HepG2 (cell line): Measurements from ENCODE around the gene TBCE. TPM values are rescaled to one million over a fixed set of nuclear protein-coding genes. Genes with fewer than 3 reads are reported as not detected.

Experiments
- ATAC-seq: fragments of 200-7000 bp; cut with Tn5 transposase; 3 replicates; pipeline ENCODE4 v1.9.1; 2020; ENCODE audit warnings: mild to moderate bottlenecking, moderate library complexity
- BruUV-seq: library from RNA; stranded (reverse); fragments of 400-500 nt; replicated peaks from 2 replicates; lab custom pipeline; 2021; lab: Mats Ljungman, UMichigan
- CTCF ChIA-PET: fragments of 300-600 bp; formaldehyde crosslinking; extraction: SDS; loops from one replicate; lab custom pipeline; 2021; ENCODE audit warnings: low total read pairs, inconsistent platforms, low intra/inter-chr PET ratio; lab: Yijun Ruan, JAX
- POLR2A ChIA-PET: fragments of 350-600 bp; sonication (Branson Sonifier 250); formaldehyde crosslinking; loops from one replicate; lab custom pipeline; 2020; ENCODE audit warnings: antibody characterized with exemption, inconsistent platforms; lab: Yijun Ruan, JAX
- DNase-seq: peaks from one replicate; pipeline ENCODE4 v3.0.0-alpha.2; 2015; ENCODE audit warnings: low spot score
- FAIRE-seq: peaks from 3 replicates; lab custom pipeline; 2011; peaks lifted over from hg19 to GRCh38; lab: Jason Lieb, UNC
- H2AFZ ChIP-seq: one replicate; pipeline ENCODE4 v1.6.1; 2011; ENCODE audit warnings: low read length, inconsistent platforms
- H3K27ac ChIP-seq: fragments of 300-600 bp; 3 replicates; pipeline ENCODE4 v1.8.0; 2011; ENCODE audit warnings: mixed run types, mild to moderate bottlenecking, mixed read lengths, low read length, inconsistent platforms; ENCODE audit not compliant: insufficient read depth; ENCODE audit errors: extremely low read length
- H3K27me3 ChIP-seq, 2 experiments: fragments of 200-600 bp in 1 of 2; 2 replicates in 1 of 2; 3 replicates in 1 of 2; pipeline versions ENCODE4 v1.6.0 to v1.8.0; 2011; ENCODE audit warnings: low read length in 2 of 2, mild to moderate bottlenecking in 2 of 2, moderate library complexity in 2 of 2, inconsistent platforms in 1 of 2; ENCODE audit not compliant: insufficient read depth in 2 of 2, control insufficient read depth in 1 of 2
- H3K36me3 ChIP-seq, 2 experiments: fragments of 200-600 bp in 1 of 2; replicated peaks in 1 of 2; 2 replicates in 1 of 2; 3 replicates in 1 of 2; pipeline versions ENCODE4 v1.5.1 to v1.8.0; 2011; ENCODE audit warnings: low read length in 2 of 2, inconsistent platforms in 1 of 2; ENCODE audit not compliant: insufficient read depth in 2 of 2, control insufficient read depth in 1 of 2
- H3K4me1 ChIP-seq: 2 replicates; pipeline ENCODE4 v1.5.1; 2012; ENCODE audit warnings: low read length, inconsistent platforms; ENCODE audit not compliant: insufficient read depth
- H3K4me2 ChIP-seq: 2 replicates; pipeline ENCODE4 v1.6.0; 2011; ENCODE audit warnings: low read depth, low read length, inconsistent platforms
- H3K4me3 ChIP-seq, 3 experiments: fragments of 200-600 bp in 1 of 3; sonication (generic), shearing (Covaris generic) in 1 of 3; replicated peaks in 1 of 3; 2 replicates each; pipeline ENCODE4 v1.5.1; 2011 to 2016; ENCODE audit warnings: low read length in 3 of 3, inconsistent platforms in 2 of 3, low read depth in 2 of 3, mild to moderate bottlenecking in 2 of 3, control low read depth in 1 of 3, mixed read lengths in 1 of 3; ENCODE audit not compliant: insufficient read depth in 1 of 3
- H3K79me2 ChIP-seq: one replicate; pipeline ENCODE4 v1.6.1; 2011; ENCODE audit warnings: low read length, inconsistent platforms; ENCODE audit not compliant: insufficient read depth
- H3K9ac ChIP-seq: 2 replicates; pipeline ENCODE4 v1.6.0; 2011; ENCODE audit warnings: mild to moderate bottlenecking, low read depth, low read length, inconsistent platforms; ENCODE audit not compliant: insufficient read depth
- H3K9me3 ChIP-seq: 2 replicates; pipeline ENCODE4 v1.5.1; 2012; ENCODE audit warnings: mild to moderate bottlenecking, low read length
- H4K20me1 ChIP-seq: 2 replicates; pipeline ENCODE4 v1.6.0; 2011; ENCODE audit warnings: inconsistent platforms, mild to moderate bottlenecking, low read length, moderate library complexity; ENCODE audit not compliant: insufficient read depth
- CENPX ChIP-seq: sonication (generic); formaldehyde crosslinking; IDR thresholded peaks from 2 replicates; pipeline ENCODE4 v1.9.0; 2021; ENCODE audit warnings: mild to moderate bottlenecking, missing genetic modification reagents, moderate library complexity
- NR2F6 ChIP-seq, 2 experiments: IDR thresholded peaks; 2 replicates each; pipeline ENCODE4 v1.6.1; 2016; ENCODE audit warnings: antibody characterized with exemption in 1 of 2, mild to moderate bottlenecking in 1 of 2
- SMARCE1 ChIP-seq: fragments of 450-650 bp; IDR thresholded peaks from 2 replicates; pipeline ENCODE4 v1.6.1; 2017; ENCODE audit warnings: borderline replicate concordance
- ZBTB1 ChIP-seq: sonication (generic); formaldehyde crosslinking; IDR thresholded peaks from 2 replicates; pipeline ENCODE4 v1.4.0; 2020; ENCODE audit warnings: missing genetic modification reagents, borderline replicate concordance
- ZNF180 ChIP-seq: sonication (generic); formaldehyde crosslinking; IDR thresholded peaks from 2 replicates; pipeline ENCODE4 v1.4.0; 2020; ENCODE audit warnings: low read depth, missing genetic modification reagents, borderline replicate concordance
- ZNF572 ChIP-seq: sonication (generic); formaldehyde crosslinking; IDR thresholded peaks from 2 replicates; pipeline ENCODE4 v1.5.1; 2020; ENCODE audit warnings: mild to moderate bottlenecking, missing genetic modification reagents
- WGBS: methylation state at CpG from one replicate; pipeline ENCODE4 v1.1.6; 2017; ENCODE audit warnings: low lambda C conversion rate; 5-methylcytosine and 5-hydroxymethylcytosine counted together
- in situ Hi-C: cut with HindIII; loops from 2 replicates; pipeline ENCODE4 v1.10.0; 2017; ENCODE audit warnings: low pct_unique_long_range_greater_than_20kb; ENCODE audit not compliant: extremely low pct_ligation_motif_present
- intact Hi-C: fragments of 100-400 bp; cut with micrococcal nuclease; formaldehyde crosslinking; loops from one replicate; pipeline ENCODE4 v1.10.0; 2022; ENCODE audit not compliant: unreplicated experiment
- polyA plus RNA-seq, 8 experiments: library from polyadenylated mRNA; depleted of rRNA in 3 of 8; stranded (reverse) in 7 of 8; unstranded in 1 of 8; fragments of >200 nt; fragmentation: Illumina TruSeq in 4 of 8; extraction: Trizol in 4 of 8; gene quantifications; 2 replicates each; pipeline versions ENCODE4 v1.2.1 to v1.2.3, GENCODE V29; 2011 to 2016; ENCODE audit warnings: low read depth in 4 of 8, missing spikeins in 1 of 8, mixed read lengths in 1 of 8; ENCODE audit not compliant: insufficient read depth in 1 of 8
- total RNA-seq, 5 experiments: library from RNA; depleted of rRNA; stranded (reverse); fragments of >200 nt; fragmentation: Illumina TruSeq; extraction: Trizol; gene quantifications; 2 replicates each; pipeline ENCODE4 v1.2.3, GENCODE V29; 2016; ENCODE audit warnings: low read depth in 1 of 5
- TF ChIP-seq, protein P1 (sequence below): sonication (generic); formaldehyde crosslinking; IDR thresholded peaks from 2 replicates; pipeline ENCODE4 v1.8.1; 2022; ENCODE audit warnings: low read depth, mild to moderate bottlenecking, missing genetic modification reagents

The TBCE gene
- total and polyA plus RNA-seq, 2 of the 13 experiments (the other 11 are each of a cell fraction or from before 2014, with no cell fraction given): 25.6 to 31.1 TPM

DNA sequence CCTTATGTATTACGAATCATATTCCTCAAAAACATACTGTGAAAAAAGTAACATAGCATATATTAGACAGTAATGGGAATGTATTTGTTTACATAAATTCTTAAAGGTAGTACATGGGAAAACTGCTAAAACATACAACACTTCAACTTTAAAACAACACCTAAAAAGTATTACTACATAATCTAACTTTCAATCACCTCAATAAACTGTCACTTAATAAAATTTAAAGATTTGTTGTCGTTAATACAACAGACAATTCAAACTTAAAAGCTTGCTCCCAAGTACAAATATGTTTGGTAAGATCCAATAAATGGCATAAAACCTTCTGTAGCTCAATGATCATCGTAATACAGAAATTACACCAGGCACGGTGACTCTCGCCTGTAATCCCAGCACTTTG is 42.9 kb upstream of the TBCE start:
- ATAC-seq (no peak), FAIRE-seq (no peak), DNase-seq (no peak)
- CTCF ChIA-PET: no interaction called here
- intact Hi-C loops: no loop called here
- H3K4me1 ChIP-seq: peaks cover 68% of the 10 kb centered on the region
- H3K27me3 ChIP-seq: no peaks in the 10 kb centered on the region; a peak in 1 of 5 replicates
- peaks cover 50% of the 10 kb centered on the region for H4K20me1 ChIP-seq
- TF ChIP-seq ZBTB1: no peak
- POLR2A ChIA-PET: no interaction called here
- peak overlapping the region; percentile 82 for H3K4me2 ChIP-seq
- no peak overlapping the region for H3K27ac ChIP-seq
- in situ Hi-C loops: loop anchor here (10.0 kb wide), 1 partner anchor 69 kb away; no protein-coding TSS in a partner anchor
- H3K4me3 ChIP-seq: peak overlapping the region in 1 of 3 experiments; percentile 92; a peak in 1 of 6 replicates
- no peak overlapping the region for H2AFZ ChIP-seq
- 78% methylated on average over 5 of the region's 5 CpGs for WGBS
- H3K9me3 ChIP-seq: no peaks in the 10 kb centered on the region
- TSS peak; percentile 1 for BruUV-seq
- peaks cover 87% of the 10 kb centered on the region for H3K79me2 ChIP-seq
- peak overlapping the region; percentile 93 for H3K9ac ChIP-seq
- peaks cover 0 to 3% of the 10 kb centered on the region in 2 experiments; a peak in 3 of 5 replicates for H3K36me3 ChIP-seq

DNA sequence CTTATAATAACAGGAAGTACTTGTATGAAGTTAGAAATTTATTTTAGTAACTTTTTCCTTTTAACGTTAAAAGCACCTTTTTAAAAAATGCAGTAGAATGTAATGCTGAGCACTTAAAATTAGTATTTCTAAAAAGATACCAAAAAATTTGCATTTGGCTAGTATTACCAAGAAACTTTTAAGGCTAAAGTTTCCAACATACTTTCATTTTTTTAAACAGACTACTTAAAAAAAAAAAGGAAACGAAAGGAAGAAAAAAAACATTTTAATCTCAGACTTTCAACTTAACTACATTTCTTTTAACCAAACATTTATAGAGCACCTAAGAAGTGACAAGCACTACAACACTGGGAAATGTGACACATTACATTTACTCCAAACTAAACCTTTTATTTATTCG is 42.1 kb upstream of the TBCE start:
- Histone ChIP-seq H3K27me3 (no peaks in the 10 kb centered on the region; a peak in 1 of 5 replicates), H3K9ac (peak overlapping the region; percentile 93; the same call in 1 of the 2 replicates), H3K79me2 (peaks cover 90% of the 10 kb centered on the region), H2AFZ (no peak overlapping the region), H3K36me3 (peaks cover 0 to 2% of the 10 kb centered on the region in 2 experiments; a peak in 3 of 5 replicates), H3K4me1 (peaks cover 59% of the 10 kb centered on the region), H3K4me3 (peak overlapping the region; percentile 78 to 92 (median 86); a peak in 5 of 6 replicates), H3K9me3 (no peaks in the 10 kb centered on the region), H3K27ac (no peak overlapping the region), H4K20me1 (peaks cover 48% of the 10 kb centered on the region), H3K4me2 (peak overlapping the region; percentile 82)
- ATAC-seq (no peak), DNase-seq (no peak), FAIRE-seq (no peak)
- TF ChIP-seq SMARCE1 (no peak), ZNF180 (CRISPR knock-in tag) (no peak), ZNF572 (CRISPR knock-in tag) (no peak), NR2F6 (IDR thresholded peaks at IDR 0.05) (no peak), NR2F6 (CRISPR knock-in tag; IDR thresholded peaks at IDR 0.05) (no peak), CENPX (CRISPR knock-in tag) (no peak)
- TF ChIP-seq, protein P1, sequence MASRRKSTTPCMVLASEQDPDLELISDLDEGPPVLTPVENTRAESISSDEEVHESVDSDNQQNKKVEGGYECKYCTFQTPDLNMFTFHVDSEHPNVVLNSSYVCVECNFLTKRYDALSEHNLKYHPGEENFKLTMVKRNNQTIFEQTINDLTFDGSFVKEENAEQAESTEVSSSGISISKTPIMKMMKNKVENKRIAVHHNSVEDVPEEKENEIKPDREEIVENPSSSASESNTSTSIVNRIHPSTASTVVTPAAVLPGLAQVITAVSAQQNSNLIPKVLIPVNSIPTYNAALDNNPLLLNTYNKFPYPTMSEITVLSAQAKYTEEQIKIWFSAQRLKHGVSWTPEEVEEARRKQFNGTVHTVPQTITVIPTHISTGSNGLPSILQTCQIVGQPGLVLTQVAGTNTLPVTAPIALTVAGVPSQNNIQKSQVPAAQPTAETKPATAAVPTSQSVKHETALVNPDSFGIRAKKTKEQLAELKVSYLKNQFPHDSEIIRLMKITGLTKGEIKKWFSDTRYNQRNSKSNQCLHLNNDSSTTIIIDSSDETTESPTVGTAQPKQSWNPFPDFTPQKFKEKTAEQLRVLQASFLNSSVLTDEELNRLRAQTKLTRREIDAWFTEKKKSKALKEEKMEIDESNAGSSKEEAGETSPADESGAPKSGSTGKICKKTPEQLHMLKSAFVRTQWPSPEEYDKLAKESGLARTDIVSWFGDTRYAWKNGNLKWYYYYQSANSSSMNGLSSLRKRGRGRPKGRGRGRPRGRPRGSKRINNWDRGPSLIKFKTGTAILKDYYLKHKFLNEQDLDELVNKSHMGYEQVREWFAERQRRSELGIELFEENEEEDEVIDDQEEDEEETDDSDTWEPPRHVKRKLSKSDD (CRISPR knock-in tag): no peak
- BruUV-seq: no TSS peak
- POLR2A ChIA-PET: no interaction called here
- in situ Hi-C loops: loop anchor here (10.0 kb wide), 1 partner anchor 70 kb away; no protein-coding TSS in a partner anchor
- intact Hi-C loops: no loop called here
- 31% methylated on average over 3 of the region's 3 CpGs for WGBS
- CTCF ChIA-PET: no interaction called here
